ENCODE results near the gene MUC12.
A peak's percentile ranks its signal among the peaks of the same experiment; 100 is the strongest.
"Not testable (repeated sequence)": the region's sequence is repeated elsewhere in the genome, so short reads cannot be mapped to it uniquely, and the experiment has no call there.

MUC12 gene

DNA sequence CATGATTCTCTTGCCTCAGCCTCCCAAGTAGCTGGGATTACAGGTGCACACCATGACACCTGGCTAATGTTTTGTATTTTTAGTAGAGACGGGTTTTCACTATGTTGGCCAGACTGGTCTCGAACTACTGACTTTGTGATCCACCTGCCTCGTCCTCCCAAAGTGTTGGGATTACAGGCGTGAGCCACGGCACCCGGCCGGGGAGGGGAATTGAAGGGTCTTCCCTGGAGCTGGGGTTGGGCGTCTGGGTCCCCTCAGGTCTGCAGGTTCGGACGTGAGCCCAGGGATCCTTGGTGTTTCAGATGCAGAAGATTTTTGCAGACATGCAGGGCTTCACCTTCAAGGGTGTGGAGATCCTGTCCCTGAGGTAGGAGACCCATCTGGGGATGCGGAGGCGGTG, 6.0 kb upstream of the MUC12 start:
- DNase-seq, result no peak

DNA sequence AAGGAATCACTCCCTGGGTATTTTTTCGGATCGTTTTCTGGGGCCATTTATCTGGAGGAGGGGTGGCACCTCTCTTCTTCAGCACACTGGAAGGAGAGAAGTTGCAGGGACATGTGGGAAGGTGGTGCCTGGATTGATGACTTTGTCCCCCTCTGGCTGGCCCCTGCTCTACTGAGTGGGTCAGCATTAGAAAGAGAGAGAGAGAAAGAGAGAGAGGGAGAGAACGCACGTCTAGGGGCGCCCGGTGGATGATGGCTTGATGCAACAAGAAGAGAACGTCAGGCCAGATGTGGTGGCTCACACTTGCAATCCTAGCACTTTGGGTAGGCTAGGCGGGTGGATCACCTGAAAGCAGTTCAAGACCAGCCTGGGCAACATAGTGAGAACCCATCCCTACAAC, 5.5 kb upstream of the MUC12 start:
- DNase-seq, result no peak

DNA sequence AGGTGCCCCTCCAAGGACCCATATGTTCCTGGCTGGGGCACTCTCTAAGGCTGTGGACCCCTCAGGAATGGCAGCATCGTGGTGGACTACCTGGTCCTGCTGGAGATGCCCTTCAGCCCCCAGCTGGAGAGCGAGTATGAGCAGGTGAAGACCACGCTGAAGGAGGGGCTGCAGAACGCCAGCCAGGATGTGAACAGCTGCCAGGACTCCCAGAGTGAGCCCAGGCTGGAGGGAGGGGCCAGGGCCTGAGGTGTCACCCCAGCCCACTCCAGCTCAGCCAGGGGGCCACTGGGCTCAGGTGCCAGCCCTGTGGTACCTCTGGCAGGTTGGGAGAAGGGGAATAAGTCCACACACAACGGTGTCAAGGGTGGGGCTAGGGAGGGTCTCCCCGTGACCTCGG, 4.7 kb upstream of the MUC12 start:
- no peak for DNase-seq

- no peak for DNase-seq
Observed at GRCh38 chr7:100965045-100965722, 4.2 kb upstream of the MUC12 start.

- peak; percentile 91 for DNase-seq
Observed at GRCh38 chr7:100965723-100966541, 3.4 kb upstream of the MUC12 start.

DNA sequence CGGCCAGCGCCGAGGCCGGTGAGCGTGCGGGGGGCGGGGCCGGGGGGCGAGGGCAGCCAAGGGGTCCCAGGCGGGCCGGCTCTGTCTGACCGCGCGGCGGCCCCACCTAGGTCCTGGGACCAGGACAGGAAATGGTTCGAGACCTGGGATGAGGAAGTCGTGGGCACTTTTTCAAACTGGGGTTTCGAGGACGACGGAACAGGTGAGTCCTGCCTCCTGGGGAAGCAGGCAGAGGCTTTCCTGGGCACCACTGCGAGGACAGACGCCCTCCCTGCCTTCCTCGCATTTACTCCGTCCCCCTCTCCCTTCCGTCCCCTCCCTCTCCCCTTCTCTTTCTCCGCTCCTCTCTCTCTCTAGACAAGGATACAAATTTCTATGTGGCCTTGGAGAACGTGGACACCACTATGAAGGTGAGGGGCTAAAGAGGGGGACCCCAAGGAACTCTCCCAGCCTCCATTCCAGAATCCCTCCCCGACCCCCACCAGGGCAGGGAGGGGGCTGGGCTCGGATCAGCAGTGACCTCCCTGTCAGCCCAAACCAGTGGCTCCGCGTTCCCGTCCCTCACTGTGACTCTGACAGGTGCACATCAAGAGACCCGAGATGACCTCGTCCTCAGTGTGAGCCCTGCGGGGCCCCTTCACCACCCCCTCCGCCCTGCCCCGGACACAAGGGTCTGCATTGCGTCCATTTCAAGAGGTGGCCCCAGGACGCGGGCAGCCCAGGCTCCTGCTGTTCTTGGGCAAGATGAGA, 2.6 kb upstream of the MUC12 start:
- DNase-seq, result no peak

- DNase-seq, result no peak
Observed at GRCh38 chr7:100967292-100967863, 2.0 kb upstream of the MUC12 start.

GRCh38 chr7:100968031-100968430, 1.3 kb upstream of the MUC12 start:
- DNase-seq, result no peak

GRCh38 chr7:100968650-100969049, 715 bp upstream of the MUC12 start:
- DNase-seq, result no peak

DNA sequence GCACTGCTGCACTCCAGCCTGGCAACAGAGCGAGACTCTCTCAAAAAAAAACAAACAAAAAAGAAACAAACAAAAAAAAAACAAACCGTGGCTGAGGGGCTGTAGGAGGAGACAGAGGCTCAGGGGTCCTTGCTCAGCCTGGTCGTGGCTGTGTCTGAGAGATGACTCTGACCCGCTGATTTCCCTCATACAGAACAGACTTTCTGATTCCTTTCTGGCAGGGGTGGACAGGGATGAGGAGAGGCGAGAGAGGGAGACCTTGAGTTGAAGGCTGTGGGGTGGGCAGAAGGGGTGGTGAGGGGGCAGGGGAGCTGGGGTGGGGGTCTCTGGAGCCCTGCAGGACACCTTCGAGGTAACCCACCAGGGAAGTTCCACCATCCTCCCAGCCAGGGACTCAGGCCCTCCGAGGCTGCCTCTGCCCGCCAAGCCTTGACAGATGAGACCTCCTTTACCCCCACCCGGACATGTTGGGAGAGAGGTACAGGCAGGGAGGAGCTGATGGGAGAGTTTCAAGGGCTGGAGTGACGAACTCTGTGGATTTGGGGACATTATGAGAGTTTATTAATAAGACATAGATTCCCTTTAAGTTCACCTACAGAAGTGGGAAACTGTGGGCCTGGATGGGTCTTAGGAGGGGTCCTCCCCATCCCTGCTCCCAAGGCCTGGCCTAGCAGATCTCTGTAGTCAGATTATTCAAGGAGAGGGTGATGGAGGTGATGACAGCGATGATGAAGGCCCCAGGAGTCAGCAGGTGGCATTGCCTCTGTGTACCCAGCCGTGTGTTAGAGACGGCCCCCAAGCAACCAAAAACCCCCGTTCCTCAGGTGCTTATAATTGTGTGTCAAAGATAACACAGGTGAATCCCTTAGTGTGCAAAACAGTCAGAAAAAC, 2.0 kb downstream of the MUC12 start:
- no peak for DNase-seq

DNA sequence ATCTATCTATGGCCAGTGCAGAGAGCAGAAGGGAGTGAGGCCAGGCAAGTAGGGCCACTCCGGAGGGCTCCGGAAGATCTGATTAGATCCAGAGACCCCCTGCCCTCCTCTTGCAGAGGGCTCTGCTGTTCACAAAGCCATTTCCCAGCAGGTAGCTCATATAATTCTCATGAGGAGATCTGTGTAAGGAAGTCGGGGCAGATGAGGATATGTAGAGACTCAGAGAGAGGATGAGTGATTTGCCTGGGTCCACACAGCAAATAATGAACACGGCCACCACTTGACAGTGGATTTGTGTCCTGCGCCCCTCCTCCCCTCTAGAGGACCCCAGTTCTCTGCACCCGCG, 2.6 kb downstream of the MUC12 start:
- DNase-seq, result no peak

DNA sequence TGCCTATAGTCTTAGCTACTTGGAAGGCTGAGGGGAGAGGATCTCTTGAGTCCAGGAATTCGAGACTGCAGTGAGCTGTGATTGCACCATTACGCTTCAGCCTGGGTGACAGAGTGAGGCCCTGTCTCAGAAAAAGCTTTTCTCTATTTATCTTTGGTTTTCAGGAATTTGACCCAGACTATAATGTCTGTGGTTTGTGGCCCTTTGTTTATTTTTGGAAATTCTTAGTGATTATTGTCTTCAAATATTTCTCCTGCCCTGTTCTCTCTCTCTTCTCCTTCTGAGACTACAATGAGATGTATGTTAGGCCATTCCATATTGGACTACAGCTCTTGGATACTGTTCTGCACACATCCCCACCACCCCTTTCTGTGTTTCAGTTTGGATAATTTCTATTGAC, 4.7 kb downstream of the MUC12 start:
- no peak for DNase-seq

- no peak for DNase-seq
Observed at GRCh38 chr7:100975371-100975821, 6.0 kb downstream of the MUC12 start.

DNA sequence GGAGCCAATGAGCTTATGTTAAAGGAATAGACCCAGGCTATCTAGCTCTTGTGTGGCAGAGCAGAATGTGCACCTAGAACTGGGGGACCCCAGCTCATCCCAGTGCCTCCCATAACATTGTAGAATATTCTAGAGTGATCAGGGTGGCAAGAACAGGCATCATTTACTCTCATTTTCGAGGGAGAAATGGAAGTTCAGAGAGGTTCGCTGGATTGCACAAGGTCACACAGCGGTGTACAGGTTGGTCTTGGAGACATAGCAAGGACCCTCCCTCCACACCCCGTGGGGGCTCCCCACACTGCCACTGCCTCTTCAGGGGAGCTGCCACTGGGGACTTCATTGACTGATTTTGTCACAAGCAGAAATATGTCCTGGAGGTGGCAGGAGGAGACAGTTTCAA, 8.9 kb downstream of the MUC12 start:
- DNase-seq, result no peak

- DNase-seq, result no peak
Observed at GRCh38 chr7:100983451-100984187, 14.3 kb downstream of the MUC12 start.

DNA sequence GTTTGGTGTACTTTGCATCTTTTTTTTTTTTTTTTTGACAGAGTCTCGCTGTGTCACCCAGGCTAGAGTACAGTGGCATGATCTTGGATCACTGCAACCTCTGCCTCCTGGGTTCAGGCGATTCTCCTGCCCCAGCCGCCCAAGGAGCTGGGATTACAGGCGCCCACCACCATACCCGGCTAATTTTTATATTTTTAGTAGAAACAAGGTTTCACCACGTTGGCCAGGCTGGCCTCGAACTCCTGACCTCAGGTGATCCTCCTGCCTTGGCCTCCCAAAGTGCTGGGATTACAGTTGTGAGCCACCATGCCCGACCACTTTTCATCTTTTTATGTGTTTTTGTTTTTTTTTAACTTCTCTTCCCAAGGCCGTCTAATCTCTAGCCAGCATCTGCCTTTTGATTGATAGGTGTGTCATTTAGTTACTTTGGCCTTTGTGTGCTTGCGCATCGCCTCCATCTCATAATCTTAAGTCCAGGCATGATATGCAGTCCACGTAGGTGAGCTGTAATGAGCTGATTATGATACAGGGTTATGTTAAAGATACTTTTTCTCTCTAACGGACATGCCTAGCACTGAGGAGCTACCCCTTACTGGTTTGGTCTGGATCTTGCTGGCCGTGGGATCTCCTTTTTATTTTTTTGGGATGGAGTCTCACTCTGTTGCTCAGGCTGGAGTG, 15.0 kb downstream of the MUC12 start:
- not testable (repeated sequence) for DNase-seq

GRCh38 chr7:100985033-100985797, 15.8 kb downstream of the MUC12 start:
- not testable (repeated sequence) for DNase-seq

- DNase-seq, result no peak
Observed at GRCh38 chr7:100991631-100992030, 22.3 kb downstream of the MUC12 start.

- DNase-seq, result not testable (repeated sequence)
Observed at GRCh38 chr7:100992280-100992679, 22.9 kb downstream of the MUC12 start.

GRCh38 chr7:100994671-100995070, 25.3 kb downstream of the MUC12 start:
- not testable (repeated sequence) for DNase-seq

Data from activated effector memory CD4-positive, alpha-beta T cell treated with anti-CD3 and anti-CD28 coated beads, Interleukin-2, amount 50 U/mL, for 16 hours (primary cell).